ENCODE data around the gene SRM.
"Not testable (repeated sequence)": the region's sequence is repeated elsewhere in the genome, so short reads cannot be mapped to it uniquely, and the experiment has no call there.

Gene SRM

DNA sequence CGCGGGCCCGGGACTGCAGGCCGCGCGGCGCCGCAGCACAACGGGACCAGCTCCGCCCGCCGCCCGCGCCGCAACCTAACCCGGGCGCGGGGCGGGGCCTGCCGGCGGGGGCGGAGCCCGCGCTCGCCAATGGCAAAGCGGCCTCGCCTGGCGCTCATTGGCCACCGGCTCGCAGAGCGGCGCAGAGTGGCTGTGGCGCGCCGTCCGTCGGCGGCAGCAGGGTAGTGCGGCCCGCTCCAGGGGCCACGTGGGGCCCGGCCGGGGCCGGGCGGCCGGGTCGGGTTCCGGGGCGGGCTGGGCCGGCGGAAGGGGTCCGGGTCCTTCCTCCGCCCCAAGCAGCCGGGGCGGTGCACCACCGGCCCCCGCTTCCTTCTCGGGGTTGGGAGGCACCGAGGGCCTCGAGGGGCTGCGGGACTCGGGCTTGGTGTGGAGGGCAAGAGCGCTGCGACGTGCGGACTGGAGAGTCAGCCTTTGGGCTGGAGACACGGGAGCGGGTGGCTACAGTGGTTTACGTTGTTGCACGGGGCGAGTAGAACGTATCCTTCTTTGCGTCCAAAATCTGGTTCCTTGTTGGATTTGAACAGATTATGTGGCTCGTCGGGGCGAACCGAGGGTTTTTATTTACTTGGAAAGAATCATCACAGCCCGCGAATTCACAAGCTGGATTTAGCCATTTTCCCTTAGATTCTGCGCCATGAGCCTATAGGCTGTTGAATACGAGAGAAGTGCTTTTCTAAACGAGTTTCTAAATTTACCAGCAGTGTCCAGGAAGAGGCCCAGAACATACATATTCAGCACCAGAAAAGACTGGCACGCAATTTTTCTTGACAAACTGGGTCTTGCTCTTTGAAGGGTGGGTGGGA lies at the start of gene SRM:
TSS of gene SRM (minus strand) at position 51 of the 863 bp plus-strand sequence. CDS start 75 bp downstream, outside the sequence.
- DNase-seq, result peak; percentile 38

DNA sequence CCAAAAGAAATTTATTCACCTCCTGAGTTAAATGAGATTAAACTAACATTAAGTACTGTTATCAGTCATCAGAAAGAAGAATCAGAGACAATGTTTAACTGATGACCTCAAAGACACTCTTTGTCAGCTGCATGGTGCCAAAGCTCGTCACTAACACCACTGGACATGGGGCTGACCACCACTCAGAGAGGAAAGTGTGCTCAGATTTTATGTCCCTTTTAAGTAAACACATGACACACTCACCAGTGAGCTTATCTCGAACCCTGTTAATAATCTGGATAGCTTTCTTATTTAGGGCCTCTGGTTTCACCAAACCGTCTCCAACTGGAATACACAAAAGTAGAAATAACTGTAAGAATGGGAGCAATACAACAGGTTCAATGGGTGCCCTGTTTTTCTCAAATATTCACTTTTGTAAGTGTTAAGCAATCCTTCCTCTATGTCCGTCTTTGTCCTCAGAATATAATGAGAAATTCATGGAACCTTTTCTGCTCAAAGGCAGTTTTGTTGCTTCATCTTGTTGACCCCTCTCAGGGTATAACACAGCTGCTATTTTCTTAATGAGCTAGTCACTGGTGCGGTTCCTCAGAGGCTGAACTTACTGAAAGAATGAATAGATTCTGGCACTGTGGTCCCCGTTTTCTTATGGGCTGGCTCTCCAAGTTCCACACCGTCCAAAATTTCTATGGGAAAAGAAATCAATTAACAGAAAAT lies 49.4 kb upstream of the SRM start:
- no peak for DNase-seq

DNA sequence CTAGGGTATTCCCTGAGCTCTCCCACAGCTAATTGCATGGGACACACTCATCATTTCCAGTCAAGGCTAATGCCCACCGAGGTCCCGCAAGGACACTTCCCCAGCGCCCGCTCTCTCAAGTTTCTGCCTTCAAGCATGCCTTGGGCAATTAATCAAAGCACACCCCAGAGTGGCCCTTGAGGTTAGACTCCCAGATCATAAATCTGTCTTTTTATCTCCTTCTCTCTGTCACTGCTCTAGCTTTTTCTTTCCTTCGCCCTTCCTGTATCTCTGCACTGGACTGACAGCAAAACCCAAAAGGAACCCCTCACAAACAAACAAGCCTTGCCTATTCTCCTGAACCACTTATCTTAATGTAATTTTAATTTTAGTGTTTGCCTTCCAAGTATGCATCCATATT lies 47.8 kb upstream of the SRM start:
- DNase-seq, result no peak

DNA sequence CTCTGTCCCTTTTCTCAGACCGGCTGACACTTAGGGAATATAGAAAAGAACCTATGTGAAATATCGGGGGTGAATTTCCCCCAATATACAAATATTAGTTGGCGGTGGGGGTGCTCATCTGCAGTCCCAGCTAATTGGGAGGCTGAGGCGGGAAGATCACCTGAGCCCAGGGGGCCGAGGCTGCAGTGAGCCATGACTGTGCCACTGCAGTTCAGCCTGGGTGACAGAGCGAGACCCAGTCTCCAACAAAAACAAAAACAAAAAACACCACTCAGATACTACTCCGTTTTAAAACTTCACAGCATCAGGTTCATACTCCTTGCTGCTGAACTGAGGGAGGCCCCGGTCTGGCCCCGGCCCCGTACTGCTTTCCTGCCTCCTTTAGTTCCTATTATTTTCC lies 45.8 kb upstream of the SRM start:
- DNase-seq, result no peak

DNA sequence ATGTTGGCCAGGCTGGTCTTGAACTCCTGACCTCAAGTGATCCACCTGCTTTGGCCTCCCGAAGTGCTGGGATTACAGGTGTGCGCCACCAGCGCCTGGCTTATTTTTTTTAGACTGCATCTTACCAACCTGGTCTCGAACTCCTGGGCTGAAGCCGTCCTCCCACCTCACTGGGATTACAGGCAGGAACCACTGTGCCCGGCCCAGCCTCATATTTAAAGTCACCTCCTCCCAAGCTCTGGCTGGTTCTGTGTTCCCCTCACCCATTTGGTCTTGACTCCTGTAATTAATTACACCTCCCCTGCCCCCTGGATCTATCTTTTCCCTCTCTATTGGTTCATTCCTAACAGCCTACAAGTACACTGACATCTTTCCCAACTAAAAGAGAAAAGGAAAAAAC lies 41.5 kb upstream of the SRM start:
- DNase-seq, result no peak

DNA sequence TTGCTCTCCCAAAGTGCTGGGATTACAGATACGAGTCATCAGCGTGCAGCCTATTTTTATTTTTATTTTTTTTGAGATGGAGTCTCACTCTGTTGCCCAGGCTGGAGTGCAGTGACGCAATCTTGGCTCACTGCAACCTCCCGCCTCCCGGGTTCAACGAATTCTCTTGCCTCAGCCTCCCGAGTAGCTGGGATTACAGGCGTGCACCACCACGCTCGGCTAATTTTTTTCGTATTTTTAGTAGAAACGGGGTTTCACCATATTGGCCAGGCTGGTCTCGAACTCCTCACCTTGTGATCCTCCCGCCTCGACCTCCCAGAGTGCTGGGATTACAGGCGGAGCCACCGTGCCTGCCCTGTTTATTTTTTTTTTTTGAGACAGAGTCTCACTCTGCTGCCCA lies 41.0 kb upstream of the SRM start:
- DNase-seq, result not testable (repeated sequence)

DNA sequence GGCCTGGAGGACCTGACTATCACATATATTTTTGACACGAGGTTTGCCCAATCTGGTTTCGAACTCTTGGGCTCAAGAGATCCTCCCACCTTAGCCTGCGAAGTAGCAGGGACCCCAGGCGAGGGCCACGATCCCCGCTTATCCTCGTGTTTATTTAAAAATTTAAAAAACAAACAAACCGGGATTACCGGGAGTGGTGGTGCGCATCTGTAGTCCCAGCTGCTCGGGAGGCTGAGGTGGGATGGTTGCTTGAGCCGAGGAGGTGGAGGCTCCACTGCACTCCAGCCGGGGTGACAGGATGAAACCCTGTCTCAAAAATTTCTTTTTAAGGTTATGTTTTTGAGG lies 40.3 kb upstream of the SRM start:
- DNase-seq, result no peak

DNA sequence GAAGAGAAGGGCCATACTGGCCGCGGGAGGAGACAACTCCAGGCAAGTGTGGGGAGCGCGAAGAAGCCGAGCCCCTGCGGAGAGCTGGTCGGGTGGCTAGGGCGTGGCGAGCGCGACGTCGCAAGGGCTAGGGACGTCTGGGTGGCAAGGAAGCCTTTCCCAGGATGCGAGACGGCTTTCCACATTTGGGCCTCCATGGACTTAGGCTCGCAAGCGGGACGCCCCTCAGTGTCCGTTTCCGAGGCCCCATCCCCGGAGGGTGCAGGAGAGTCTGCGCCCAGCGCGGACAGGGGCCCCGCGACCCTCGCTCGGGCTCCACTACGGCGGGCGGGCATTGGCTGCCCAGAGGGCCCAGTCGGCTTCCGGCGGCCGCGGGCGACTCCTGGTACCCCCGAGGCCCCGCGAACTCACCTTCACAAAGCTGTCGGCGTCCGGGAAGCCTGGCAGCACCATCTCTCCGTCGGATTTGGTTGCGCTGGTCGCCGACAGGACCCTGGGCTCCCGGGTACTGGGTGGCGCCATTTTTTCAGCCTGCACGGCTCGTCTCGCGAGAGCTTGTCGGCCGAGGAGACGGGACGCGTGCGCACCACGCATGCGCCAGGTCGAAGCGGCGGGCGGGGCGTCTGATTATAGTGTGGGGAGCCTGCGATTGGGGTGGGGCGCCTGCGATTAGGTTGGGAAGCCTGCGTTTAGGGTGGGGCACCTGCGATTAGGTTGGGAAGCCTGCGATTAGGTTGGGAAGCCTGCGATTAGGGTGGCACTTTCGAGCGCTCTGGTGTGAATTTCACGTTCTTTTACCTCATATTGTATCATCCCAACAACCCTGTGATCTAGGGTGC lies 39.7 kb upstream of the SRM start, which contains the start of gene EXOSC10:
TSS of gene EXOSC10 (minus strand) at position 560 of the 839 bp plus-strand sequence. CDS start at position 522, 38 bp downstream.
- DNase-seq, result peak; percentile 25

DNA sequence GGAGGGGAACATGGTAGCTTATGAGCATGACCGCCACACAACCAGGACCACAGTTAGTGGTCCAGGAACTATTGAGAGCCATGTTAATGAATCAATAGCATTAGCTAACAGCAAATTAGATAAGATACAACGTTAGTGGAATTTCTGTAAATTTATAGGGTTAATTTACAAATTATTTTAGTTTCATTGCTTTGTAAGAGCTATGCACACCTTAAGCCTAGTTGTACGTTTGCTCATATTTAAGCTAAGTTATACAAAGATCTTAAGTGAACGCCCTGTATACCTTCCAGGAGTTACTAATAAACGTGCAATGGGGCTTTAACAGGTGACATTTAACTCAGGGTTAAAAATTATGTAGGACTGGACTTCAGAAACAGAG lies 39.1 kb upstream of the SRM start:
- no peak for DNase-seq

DNA sequence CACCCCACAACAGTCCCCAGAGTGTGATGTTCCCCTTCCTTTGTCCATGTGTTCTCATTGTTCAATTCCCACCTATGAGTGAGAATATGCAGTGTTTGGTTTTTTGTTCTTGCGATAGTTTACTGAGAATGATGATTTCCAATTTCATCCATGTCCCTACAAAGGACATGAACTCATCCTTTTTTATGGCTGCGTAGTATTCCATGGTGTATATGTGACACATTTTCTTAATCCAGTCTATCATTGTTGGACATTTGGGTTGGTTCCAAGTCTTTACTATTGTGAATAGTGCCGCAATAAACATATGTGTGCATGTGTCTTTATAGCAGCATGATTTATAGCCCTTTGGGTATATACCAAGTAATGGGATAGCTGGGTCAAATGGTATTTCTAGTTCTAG lies 24.0 kb upstream of the SRM start:
- DNase-seq, result not testable (repeated sequence)

DNA sequence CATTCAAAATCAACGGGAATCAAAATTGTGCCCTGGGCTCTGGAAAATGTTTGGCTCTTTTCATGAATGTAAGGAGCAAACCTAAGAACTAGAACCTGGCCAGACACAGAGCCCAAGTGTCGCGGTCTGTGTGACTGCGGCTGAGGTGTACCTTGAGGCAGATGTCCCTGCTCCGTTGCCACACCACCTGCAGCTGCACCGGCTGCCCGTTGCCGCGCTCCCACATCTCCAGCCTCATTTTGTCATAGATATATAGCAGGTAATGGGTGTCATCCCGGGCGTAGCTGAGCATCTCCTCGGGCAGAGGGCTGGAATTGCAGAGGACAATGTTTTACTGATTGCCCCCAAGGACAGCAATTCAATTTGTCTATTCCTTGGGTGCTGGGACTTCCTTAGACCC lies 21.1 kb upstream of the SRM start:
- no peak for DNase-seq

DNA sequence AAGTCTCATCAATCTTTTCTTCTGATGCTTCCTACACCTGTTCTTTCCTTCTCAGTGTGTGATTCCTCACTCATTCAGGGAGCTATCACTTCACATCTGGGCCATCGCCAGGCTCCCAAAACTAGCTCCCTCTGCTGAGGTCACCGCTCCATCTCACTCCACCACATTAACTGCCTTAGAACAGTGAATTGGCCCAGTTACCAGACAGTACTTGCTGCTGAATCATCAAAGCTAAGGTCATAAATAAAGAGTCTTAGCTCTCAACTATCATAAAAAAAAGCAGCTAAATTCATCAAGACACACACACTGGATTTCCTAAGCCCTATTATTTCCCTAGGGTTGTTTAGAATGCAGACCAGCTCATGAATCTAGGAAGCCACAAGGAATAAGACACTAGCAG lies 18.8 kb upstream of the SRM start:
- DNase-seq, result no peak

DNA sequence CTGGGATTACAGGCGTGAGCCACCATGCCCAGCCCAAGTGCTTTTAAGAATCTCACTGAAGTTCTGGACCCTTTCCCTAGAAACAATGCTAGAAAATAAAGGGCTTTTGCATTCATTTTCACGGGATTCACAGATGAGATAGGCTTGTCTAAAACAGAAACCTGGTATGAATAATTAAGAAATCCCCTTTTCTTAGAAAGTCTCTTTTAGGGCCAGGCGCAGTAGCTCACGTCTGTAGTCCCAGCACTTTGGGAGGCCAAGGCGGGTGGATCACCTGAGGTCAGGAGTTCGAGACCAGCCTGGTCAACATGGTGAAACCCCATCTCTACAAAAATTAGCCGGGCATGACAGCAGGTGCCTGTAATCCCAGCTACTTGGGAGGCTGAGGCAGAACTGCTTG lies 13.6 kb upstream of the SRM start:
- not testable (repeated sequence) for DNase-seq

DNA sequence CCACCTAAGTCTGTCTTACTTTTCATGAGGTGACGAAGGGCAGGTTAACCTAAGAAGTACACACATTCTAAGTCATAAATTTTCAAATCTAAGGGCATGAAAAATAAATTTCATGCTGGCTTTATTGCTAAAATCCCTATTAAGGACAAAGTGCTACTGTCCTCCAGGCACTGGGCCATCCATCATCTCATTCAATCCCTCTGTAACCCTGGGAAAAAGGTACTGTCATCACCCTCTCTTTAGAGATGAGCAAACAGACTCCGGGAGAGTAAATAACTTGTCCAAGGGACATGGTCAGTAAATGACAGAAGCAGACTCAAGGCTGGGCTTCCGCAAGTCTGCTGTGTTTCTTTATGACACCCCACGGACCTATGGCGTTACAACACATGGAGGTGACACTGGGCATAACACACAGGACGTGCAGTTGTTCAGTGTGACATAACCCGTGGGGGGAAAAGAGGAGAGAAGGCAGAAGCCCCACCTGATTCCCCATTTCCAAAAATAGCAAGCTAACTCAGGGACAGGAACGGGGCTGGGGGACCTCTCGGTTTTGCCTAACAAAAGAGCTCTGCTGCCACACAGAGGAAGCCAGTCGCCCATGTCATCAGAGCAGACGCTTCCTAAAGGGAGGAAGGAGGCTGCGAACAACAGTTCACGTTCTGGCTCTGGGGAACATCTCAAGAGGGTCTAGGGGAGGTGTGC lies 12.5 kb upstream of the SRM start:
- DNase-seq, result no peak

DNA sequence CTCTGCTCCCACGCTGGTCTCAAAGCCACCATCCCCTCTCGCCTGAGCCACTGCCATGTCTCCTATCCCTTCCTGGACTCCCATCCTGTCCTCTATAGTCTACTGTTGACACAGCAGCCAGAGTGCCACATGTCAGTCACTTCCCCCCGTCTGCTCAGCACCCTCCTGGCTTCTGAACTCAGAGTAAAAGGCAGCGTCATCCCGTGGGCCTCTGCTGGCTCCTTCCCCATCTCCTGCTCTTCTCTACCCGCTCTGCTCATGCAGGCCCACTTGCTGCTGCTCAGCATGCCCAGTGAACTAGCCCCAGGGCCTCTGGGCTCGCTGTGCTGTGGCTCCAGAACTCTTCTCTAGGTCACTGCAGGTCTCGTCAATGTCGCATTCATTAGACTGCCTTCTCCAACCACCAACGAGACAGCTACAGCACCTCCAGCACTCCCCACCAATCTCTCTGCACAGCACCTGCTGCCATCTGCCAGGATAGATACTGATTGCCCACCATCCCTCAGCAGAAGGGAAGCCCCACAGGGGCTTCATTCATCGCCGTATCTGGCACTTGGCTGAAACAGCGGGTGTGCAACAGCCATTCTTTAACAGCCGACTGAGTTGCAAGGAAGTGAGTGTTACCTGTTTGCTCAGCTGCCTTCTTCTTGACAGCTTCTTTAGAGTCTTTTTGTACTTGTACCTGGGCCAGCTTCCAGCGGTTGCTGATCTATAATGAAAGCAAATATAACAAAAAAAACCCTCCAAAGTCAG lies 11.8 kb upstream of the SRM start:
- no peak for DNase-seq

DNA sequence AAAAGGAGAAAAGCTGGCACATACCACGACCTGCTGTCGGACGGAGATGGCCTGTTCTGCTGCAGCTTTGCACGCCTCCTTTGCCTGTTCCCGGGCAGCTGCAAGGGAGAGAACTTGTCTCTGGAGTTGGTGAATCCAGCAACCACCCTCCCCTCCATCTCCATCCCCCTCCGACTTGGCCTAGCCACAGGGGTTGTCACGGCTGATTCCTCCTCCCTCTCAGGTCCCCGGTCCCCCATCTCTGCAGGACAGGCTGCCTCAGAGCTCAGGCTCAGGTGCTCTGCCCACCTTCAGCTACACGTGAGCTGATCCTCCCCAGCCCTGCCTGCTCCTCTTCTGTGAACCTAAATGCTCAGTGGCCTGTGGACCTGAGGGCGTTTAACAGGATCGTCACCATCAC lies 11.1 kb upstream of the SRM start:
- DNase-seq, result no peak

DNA sequence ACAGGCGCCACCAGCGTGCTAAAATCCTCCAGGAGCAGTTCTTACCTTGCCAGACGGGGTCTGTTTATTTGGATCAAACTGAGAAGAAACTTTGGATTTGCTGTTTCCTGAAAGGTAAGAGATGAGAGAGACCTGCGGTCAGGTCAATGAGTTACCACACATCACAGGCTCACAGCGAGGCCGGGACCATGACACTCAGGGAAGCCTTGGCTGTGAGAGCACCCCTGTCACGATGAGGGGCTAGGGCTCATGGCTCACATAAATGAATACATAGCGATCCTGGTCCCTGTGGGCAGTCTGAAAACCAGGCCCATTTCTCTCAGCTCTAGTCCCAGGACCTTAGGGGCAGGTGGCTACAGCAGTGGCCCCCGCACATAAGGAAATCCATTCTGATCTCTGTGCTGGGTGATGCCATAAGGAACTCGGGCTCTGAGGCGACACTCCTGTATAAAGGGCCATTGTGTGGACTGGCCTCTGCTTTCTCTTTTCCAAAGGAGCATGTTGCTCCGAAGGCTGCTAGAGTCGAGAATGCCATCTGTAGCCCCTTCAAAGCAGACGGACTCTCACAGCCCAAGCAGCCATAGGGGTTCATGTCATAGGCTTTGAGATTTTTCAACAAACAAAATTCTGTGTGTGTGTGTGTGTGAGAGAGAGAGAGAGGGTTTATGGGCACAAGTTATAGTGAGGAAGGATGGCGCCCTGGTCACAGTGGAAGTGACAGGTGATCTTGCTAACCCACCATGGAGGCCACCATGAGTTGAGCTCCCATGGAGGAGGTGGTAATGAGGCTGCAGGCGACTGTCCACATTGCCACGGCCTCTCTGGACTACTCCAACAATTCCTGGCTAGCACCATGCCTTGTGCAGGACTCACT lies 9.0 kb upstream of the SRM start:
- DNase-seq, result no peak

DNA sequence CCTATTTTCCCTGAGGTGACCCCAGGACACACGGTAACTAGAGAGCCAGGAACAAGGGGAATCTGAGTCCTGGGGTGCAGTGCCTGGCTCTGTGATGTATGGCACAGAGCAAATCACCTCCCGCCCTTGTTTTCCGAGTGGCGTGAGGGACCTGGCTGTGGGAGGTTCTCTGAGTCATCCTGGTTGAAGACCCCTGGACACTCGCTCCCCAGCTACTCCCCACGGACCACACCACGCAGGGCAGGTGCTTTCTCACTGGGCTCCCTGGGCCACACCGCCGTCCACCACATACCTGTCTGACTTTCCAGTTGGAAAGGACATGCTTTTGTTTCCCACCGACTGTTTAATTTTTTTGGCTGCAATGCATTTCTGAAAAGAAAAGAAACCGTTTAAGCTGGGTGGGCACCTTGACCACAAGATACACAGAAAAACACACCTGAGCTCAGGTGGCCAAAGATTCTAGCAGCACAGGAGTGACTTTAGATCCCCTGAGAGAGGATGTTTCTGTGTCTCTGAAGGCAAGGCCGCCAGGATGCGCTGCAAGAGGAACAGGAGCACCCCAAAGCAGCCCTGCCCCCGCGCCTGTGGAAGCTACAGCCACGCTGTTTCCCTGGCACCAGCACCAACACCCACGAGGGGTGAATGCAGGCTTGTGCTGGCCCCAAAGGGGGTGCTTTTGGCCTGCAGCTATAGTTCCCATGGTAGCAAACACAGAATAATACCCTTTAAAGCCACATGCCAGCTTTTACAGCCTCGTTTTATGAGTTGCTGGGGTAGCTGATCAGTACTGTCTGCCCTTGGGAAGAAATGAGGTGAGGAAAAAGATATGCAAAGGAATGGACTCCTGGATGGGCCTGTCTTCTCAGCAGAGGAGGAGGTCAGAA lies 8.1 kb upstream of the SRM start:
- DNase-seq, result no peak

DNA sequence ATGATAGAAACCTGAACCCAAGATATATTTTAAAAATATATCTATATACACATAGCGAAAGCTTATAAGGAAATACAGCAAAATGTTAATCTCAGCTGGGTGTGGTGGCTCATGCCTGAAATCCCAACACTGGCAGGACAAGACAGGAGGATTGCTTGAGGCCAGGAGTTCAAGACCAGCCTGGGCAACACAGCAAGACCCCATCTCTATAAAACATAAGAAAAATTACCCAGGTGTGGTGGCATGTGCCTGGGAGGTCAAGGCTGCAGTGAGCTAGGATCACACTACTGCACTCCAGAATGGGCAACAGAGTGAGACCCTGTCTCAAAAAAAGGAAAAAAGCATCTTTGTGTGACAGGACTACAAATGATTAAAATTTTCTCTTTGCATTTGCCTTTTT lies 6.0 kb upstream of the SRM start:
- no peak for DNase-seq

DNA sequence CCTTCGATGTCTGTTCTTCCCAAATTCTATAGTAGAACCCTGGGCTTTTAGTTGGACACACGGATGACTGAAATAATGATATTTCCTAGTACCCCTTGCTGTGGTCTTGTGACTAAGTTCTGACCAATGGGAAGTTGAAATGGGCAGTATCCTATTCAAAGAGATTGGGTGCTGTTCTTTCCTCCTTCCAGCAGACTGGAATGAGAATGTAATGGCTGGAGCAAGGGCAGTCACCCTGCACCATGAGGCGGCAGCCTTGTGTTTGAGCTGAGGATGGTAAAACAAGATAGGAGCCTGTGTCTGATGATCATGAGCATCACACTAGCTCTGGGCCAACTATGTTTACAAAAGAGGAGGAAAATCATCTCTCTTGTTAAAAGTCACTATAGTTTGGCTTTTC lies 5.1 kb upstream of the SRM start:
- no peak for DNase-seq
